Transverse colon (tissue), 4 donors: ENCODE measurements around the gene FZD1.

Experiments
- CTCF ChIP-seq, 5 experiments: fragments of 200-600 bp in 3 of 5; fragments of 450-650 bp in 2 of 5; sonication (generic) in 3 of 5; IDR thresholded peaks; 1 replicate in 2 of 5; 2 replicates in 3 of 5; pipeline ENCODE4 v1.5.1; 2016 to 2017; ENCODE audit warnings: antibody characterized with exemption in 5 of 5, inconsistent platforms in 3 of 5, mild to moderate bottlenecking in 2 of 5, moderate library complexity in 1 of 5
- EP300 ChIP-seq: sonication (generic); formaldehyde crosslinking; IDR thresholded peaks from one replicate; pipeline ENCODE4 v1.6.1; 2017; ENCODE audit warnings: antibody characterized with exemption, low read depth
- POLR2A ChIP-seq: fragments of 450-650 bp; IDR thresholded peaks from one replicate; pipeline ENCODE4 v1.6.1; 2016; ENCODE audit warnings: antibody characterized with exemption, mild to moderate bottlenecking, moderate library complexity
- POLR2AphosphoS5 ChIP-seq, 3 donors: sonication (generic); formaldehyde crosslinking; IDR thresholded peaks; one replicate each; pipeline ENCODE4 v1.6.1; 2016; ENCODE audit warnings: antibody characterized with exemption in 3 of 3

- no peak for TF ChIP-seq CTCF (IDR thresholded peaks at IDR 0.05)
- TF ChIP-seq POLR2A, result no peak
- TF ChIP-seq EP300, result no peak
- no peak for TF ChIP-seq POLR2AphosphoS5 (IDR thresholded peaks at IDR 0.05)
Measured at GRCh38 chr7:91228327-91228726, 35.9 kb upstream of the FZD1 start.
